GM12872 (cell line): ENCODE data around the gene SLC26A1.

Experiments used
- TF ChIP-seq, protein P1 (sequence below): IDR thresholded peaks from 3 replicates; pipeline ENCODE4 v1.5.1; 2011; ENCODE audit warnings: low read depth, mild to moderate bottlenecking, low read length, moderate library complexity; ENCODE audit not compliant: insufficient read depth

Gene SLC26A1

DNA sequence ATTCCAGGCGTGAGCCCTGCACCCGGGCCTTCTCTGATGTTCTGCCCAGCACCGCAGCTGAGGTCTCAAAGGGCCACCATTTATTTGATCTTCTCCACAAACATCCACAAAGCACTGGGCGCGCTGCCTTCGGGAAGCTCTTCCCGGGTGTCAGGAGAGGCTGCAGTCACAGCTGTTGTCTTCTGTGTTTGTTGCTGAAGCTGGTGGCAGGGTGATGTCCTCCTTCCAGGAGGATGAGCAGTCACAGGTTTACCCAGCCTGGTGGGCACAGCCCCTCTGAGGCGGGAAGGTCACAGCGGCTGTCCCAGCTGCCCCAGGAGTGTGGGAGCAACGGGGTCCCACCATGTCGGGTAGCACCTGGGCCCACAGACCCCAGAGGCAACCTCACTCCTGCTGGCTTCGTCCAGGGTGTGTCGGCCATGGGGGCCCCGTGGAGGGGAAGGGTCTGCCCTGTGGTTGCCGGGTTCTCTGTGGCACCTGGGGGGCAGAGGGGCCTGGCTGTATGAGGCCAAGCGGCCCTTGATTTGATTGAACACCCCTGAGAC lies 45.8 kb upstream of the SLC26A1 start:
- TF ChIP-seq, protein P1, sequence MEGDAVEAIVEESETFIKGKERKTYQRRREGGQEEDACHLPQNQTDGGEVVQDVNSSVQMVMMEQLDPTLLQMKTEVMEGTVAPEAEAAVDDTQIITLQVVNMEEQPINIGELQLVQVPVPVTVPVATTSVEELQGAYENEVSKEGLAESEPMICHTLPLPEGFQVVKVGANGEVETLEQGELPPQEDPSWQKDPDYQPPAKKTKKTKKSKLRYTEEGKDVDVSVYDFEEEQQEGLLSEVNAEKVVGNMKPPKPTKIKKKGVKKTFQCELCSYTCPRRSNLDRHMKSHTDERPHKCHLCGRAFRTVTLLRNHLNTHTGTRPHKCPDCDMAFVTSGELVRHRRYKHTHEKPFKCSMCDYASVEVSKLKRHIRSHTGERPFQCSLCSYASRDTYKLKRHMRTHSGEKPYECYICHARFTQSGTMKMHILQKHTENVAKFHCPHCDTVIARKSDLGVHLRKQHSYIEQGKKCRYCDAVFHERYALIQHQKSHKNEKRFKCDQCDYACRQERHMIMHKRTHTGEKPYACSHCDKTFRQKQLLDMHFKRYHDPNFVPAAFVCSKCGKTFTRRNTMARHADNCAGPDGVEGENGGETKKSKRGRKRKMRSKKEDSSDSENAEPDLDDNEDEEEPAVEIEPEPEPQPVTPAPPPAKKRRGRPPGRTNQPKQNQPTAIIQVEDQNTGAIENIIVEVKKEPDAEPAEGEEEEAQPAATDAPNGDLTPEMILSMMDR = no peak

DNA sequence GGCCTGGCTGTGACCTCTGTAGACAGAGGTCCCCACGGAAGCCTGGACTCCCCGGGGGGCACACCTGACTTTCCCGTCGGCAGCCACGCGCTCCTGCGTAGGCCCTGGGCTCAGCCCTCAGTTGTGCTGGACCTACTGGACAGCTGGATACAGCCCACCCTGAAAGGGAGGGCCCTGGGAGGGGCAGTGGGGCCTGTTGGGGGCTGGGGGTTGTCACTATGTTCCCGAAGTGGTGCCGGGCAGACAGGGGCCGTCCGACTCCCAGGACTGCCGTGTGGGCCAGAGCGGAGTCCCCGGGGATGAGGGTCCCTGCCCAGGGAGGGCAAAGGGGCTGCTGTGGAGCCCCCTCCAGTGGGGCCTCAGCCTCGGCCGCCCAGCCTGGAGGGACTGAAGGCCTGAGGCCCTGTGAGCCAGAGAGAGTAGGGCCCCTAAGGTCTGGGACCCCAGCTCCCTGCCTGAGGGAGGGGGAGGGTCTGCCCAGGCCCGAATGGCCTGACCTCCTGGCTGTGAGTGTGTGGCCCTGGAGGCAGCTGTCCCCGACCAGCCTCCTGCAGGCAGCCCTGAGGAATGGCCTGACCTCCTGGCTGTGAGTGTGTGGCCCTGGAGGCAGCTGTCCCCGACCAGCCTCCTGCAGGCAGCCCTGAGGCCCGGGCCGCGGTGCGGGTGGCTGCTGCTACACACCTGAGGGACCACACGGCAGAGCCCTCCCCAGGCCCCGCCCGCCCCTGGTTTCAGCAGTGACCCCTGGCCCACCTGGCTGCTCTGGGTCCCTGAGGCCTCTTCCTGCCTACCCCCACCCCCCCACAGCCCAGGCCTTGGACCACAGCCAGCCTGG lies 44.0 kb upstream of the SLC26A1 start:
- TF ChIP-seq, protein P1 = no peak

DNA sequence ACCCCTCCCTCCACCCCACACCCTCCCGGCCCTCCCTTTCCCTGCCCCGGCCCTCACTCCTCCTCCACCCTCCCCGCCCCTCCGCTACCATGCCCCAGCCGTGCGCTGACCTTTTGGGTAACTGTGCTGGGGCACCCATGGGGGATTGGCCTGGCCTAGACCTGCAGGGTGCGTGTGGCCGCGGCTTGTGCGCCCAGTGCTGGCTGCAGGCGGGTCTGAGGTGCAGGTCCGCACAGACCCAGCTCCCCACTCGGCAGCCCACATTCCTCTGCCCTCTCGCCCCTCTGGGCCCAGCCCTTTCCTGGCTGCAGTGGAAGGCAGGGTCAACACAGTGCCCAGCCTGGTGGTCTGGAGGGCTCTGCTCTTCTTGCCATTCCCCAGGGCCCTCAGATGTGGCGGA lies 42.9 kb upstream of the SLC26A1 start:
- TF ChIP-seq, protein P1 = no peak

- TF ChIP-seq, protein P1 = no peak
Observed at GRCh38 chr4:1035510-1035909, 42.3 kb upstream of the SLC26A1 start.

DNA sequence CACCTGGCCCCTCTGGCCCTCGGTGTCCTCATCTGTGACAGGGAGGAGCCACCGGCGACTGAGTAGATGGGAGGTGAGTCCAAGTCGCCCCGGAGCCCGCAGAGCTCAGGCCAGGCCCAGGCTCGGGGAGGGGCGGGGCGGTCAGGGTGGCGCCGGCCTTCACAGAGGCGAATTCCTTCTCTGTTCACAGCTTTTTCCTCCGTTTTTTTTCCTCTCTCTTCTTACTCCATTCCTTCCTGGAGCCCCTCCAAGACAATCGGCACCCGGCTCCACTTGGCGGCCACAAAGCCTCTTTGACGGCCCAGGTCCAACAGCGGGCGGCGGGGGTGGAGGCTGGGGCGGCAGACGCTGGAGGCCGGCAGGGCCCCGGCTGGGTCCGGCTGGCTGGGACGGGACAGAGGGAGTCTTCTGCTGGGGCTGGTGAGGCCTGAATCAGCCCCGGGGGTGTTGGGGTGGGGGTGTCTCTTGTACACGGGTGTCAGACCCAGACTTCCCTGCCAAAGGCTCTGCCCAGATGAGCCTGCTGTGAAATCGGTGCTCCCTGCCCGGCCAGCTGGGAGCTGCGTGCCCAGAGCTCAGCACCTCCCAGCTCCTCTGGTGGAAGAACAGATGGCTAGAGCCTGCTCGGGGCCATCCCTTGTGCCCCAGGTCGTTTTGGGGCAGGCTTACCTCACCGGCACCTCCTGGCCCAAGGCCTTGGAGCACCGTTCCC lies 40.8 kb upstream of the SLC26A1 start:
- TF ChIP-seq, protein P1 = no peak

DNA sequence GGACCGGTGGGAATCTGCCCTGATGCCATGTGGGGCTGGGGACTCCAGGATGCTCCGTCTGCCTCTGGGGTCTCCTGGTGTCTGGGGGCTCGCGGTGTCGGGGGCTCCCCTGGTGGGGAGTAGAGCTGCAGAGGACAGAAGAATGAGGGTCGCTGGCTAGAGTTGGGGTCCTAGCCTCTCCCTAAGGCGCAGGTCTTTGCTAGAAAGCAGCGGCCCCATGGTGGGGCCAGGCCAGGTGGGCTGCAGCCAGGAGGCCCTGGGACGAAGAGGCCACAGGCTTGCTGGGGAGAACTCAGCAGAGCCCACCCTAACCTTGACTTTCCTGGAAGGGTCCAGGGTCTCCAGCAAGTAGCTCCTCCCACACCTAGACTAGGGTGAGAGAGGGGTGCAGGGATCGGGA lies 39.7 kb upstream of the SLC26A1 start:
- TF ChIP-seq, protein P1 = no peak
